Activated CD8-positive, alpha-beta memory T cell treated with anti-CD3 and anti-CD28 coated beads for 36 hours (primary cell): ENCODE results near the gene STRA8. TPM values are rescaled to one million over a fixed set of nuclear protein-coding genes. Genes with fewer than 3 reads are reported as not detected.

Experiments used
- CTCF ChIA-PET: fragments of 350-600 bp; sonication (Branson Sonifier 250); formaldehyde crosslinking; loops from one replicate; lab custom pipeline; 2021; ENCODE audit warnings: antibody characterized with exemption; lab: Charles Lee
- POLR2A ChIA-PET: fragments of 350-600 bp; sonication (Branson Sonifier 250); formaldehyde crosslinking; loops from one replicate; lab custom pipeline; 2021; ENCODE audit warnings: antibody characterized with exemption; lab: Charles Lee
- total RNA-seq, 2 experiments: library from RNA; stranded (reverse); gene quantifications; one replicate each; pipeline ENCODE4 v1.2.3, GENCODE V29; 2021

STRA8 gene
- total RNA-seq, 2 experiments from 2014 or later: not detected

GRCh38 chr7:135201350-135201749, 32.3 kb upstream of the STRA8 start:
- POLR2A ChIA-PET: no interaction called here

GRCh38 chr7:135204341-135204749, 29.3 kb upstream of the STRA8 start:
- POLR2A ChIA-PET: no interaction called here
- CTCF ChIA-PET: interaction anchor here (1.2 kb wide), 1 partner anchor 33 kb away, joined by 3 read pairs; no protein-coding TSS in a partner anchor

More at GRCh38 chr7:135201350-135201749, 32.3 kb upstream of the STRA8 start:
- CTCF ChIA-PET: no interaction called here

GRCh38 chr7:135204876-135205275, 28.8 kb upstream of the STRA8 start:
- ChIA-PET POLR2A (no interaction called here), CTCF (interaction anchor here (1.2 kb wide), 1 partner anchor 34 kb away, joined by 3 read pairs; no protein-coding TSS in a partner anchor)

GRCh38 chr7:135205850-135206249, 27.8 kb upstream of the STRA8 start:
- CTCF ChIA-PET: interaction anchor here (2.0 kb wide), 1 partner anchor 35 kb away, joined by 6 read pairs; the partner anchor contains the start of gene CYREN
- POLR2A ChIA-PET: no interaction called here

GRCh38 chr7:135206941-135207391, 26.7 kb upstream of the STRA8 start:
- ChIA-PET CTCF (interaction anchor here (2.0 kb wide), 1 partner anchor 36 kb away, joined by 6 read pairs; the partner anchor contains the start of gene CYREN), POLR2A (no interaction called here)

- CTCF ChIA-PET: interaction anchor here (2.0 kb wide), 1 partner anchor 37 kb away, joined by 6 read pairs; the partner anchor contains the start of gene CYREN
- POLR2A ChIA-PET: no interaction called here
These were observed 26.1 kb upstream of the STRA8 start for GRCh38 chr7:135207406-135208101.

- POLR2A ChIA-PET: no interaction called here
- CTCF ChIA-PET: interaction anchor here (2.0 kb wide), 1 partner anchor 37 kb away, joined by 6 read pairs; the partner anchor contains the start of gene CYREN
These were observed 25.4 kb upstream of the STRA8 start for GRCh38 chr7:135208102-135208793.

- CTCF ChIA-PET: interaction anchor here (2.9 kb wide), 1 partner anchor 39 kb away, joined by 19 read pairs; the partner anchor contains the start of gene CYREN
- POLR2A ChIA-PET: interaction anchor here (1.1 kb wide), 1 partner anchor 62 kb away, joined by 3 read pairs; the partner anchor contains the start of gene TMEM140
These were observed 24.3 kb upstream of the STRA8 start for GRCh38 chr7:135209225-135209834.

- ChIA-PET CTCF (interaction anchor here (0.9 to 2.9 kb wide), 2 partner anchors 31 to 41 kb away, joined by 3 to 19 read pairs; partner anchors contain the start of gene CYREN), POLR2A (interaction anchor here (0.7 to 2.0 kb wide), 2 partner anchors 41 to 63 kb away, joined by 3 to 12 read pairs; partner anchors contain the start of genes CYREN and TMEM140)
These were observed 22.8 kb upstream of the STRA8 start for GRCh38 chr7:135210888-135211178.

GRCh38 chr7:135211179-135211945, 22.3 kb upstream of the STRA8 start, which contains the start of gene WDR91:
Gene WDR91 (minus strand): TSS chr7:135211526. CDS start chr7:135211502, 24 bp downstream.
- CTCF ChIA-PET: interaction anchor here (0.9 to 2.9 kb wide), 2 partner anchors 31 to 41 kb away, joined by 3 to 19 read pairs; partner anchors contain the start of gene CYREN

GRCh38 chr7:135211946-135212685, 21.5 kb upstream of the STRA8 start:
- ChIA-PET POLR2A (interaction anchor here (2.0 kb wide), 1 partner anchor 42 kb away, joined by 12 read pairs; the partner anchor contains the start of gene CYREN), CTCF (interaction anchor here (0.6 to 2.9 kb wide), 3 partner anchors 42 to 891 kb away, joined by 3 to 19 read pairs (median 5); partner anchors contain the start of gene CYREN)

More at GRCh38 chr7:135211179-135211945, 22.3 kb upstream of the STRA8 start, which contains the start of gene WDR91:
- POLR2A ChIA-PET: interaction anchor here (0.5 to 2.0 kb wide), 3 partner anchors 42 to 564 kb away, joined by 3 to 12 read pairs (median 3); partner anchors contain the start of genes CYREN and TMEM140

GRCh38 chr7:135213831-135214230, 19.8 kb upstream of the STRA8 start:
- CTCF ChIA-PET: no interaction called here
- POLR2A ChIA-PET: no interaction called here

- POLR2A ChIA-PET: no interaction called here
- CTCF ChIA-PET: no interaction called here
These were observed 18.5 kb upstream of the STRA8 start for GRCh38 chr7:135215180-135215579.

GRCh38 chr7:135215698-135216097, 17.9 kb upstream of the STRA8 start:
- POLR2A ChIA-PET: no interaction called here
- CTCF ChIA-PET: no interaction called here

GRCh38 chr7:135217645-135218509, 15.8 kb upstream of the STRA8 start:
- ChIA-PET CTCF (no interaction called here), POLR2A (no interaction called here)

GRCh38 chr7:135224027-135224426, 9.6 kb upstream of the STRA8 start:
- ChIA-PET POLR2A (no interaction called here), CTCF (no interaction called here)

- ChIA-PET CTCF (no interaction called here), POLR2A (no interaction called here)
These were observed 2.0 kb upstream of the STRA8 start for GRCh38 chr7:135231686-135232085.
